ENCODE results near the gene RALA.
"Not testable (repeated sequence)": the region's sequence is repeated elsewhere in the genome, so short reads cannot be mapped to it uniquely, and the experiment has no call there.

The RALA gene

DNA sequence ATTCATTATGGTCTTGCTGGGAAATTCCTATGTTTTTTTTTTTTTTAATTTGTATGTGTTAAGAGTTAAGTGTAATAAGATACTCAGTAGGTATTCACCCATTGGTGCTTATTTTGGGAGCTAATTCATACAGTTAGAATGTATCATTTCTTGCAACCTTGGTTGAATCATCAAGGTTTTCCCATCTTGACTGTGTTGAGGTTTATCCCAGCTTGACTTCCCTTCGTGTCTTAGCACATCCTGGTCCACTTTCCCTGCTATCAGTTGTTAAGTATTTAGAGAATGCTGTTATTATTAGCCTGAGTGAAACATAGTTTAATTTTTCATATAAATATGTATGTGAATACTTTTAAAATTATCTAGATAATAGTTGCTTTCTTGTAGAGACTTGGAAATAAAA lies 20.8 kb downstream of the RALA start:
- FAIRE-seq: no peak

DNA sequence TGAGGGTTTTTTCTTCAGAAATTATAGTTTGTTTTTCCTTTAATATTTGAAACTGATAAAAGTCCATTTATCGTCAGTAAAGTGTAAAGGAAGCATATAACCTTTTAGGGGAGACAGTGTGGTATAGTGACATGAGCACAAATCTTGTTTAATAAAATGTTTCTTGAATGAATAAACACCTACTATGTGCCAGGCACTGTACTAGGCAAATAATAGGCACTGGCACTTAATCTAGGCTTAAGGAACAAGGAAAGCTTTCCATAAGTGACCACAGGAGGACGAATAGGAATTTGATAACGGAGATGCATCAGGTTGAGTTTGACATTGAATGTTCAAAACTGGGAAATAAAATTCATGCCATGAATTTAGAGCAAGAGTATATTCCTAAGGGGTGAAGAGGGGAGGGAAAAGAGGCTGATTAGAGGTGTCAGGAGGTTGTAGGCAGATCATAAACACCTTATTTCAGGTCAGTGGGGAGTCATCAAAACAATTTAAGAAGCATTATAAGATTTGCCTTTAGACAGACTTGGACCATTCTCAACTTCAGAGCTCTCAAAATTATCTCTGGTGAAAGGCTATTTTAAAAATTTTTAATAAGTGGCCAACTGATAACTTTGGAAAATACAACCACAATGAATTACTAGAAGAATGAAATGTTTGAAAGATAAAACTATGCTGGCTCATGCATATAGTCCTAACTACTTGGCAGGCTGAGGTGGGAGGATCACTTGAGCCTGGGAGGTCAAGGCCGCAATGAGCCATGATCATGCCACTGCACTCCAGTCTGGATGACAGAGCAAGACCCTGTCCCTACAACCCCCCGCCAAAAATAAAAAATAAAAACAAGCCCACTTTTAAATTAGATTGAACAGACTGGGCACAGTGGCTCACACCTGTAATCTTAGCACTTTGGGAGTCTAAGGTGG lies 22.4 kb downstream of the RALA start:
- no peak for FAIRE-seq
- DNase-seq (ENCODE audit: insufficient read length, low spot score): no peak

More for the DNA sequence above, 20.8 kb downstream of the RALA start:
- no peak for DNase-seq (ENCODE audit: insufficient read length, low spot score)

DNA sequence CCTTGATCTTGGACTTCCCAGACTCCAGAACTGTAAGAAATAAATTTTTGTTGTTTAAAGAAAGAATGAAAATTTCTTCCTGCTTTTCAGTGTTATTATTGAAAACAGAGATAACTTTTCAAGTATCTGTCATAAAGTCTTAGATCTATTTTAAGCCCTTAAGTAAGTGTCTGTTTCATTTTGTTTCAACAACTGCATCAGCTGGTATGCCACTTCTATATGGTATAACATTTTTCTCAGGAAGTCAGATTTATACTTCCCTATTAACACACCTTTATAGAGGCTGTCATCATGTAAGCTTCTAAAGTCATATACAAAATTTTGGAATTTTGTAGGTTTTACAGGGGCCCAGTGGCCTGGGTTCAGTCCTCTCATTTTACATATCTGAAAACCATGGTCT lies 24.4 kb downstream of the RALA start:
- no peak for FAIRE-seq
- DNase-seq (ENCODE audit: insufficient read length, low spot score): no peak

DNA sequence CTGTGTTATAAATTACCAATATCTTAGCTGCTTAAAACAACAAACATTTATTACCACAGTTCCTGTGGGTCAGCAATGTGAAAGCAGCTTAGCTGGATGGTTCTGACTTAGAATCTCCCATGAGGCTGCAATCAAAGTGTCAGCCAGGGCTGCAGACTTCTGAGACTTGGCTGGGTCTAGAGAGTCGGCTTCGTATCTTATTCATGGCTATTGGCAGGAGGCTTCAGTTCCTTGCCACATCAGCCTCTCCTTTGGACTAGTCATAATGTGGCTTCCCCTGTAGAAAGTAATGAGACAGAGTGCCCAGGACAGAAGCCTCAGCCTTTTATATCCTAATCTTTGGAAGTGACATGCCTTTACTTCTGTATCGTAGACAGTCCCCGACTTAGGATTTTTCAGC lies 27.3 kb downstream of the RALA start:
- DNase-seq (ENCODE audit: insufficient read length, low spot score) (no peak), FAIRE-seq (no peak)

DNA sequence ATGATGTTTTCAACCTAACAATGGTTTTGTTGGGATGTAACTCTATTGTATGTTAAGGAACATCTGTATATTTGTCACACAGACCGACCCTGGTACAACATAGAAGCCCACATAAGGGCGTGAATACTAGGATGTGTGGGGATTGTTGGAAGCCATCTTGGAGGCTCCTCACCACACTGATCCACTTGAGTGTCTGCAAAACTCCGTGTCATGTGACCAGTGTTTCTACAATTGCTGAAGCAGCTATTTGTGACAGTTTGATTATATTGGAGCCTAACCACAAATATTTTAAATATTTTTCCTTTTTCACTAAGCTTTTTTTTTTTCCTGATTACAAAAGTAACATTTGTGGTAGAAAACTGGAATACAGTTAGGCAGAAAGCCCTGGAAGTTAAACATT lies 27.9 kb downstream of the RALA start:
- FAIRE-seq (no peak), DNase-seq (ENCODE audit: insufficient read length, low spot score) (peak; percentile 14)

DNA sequence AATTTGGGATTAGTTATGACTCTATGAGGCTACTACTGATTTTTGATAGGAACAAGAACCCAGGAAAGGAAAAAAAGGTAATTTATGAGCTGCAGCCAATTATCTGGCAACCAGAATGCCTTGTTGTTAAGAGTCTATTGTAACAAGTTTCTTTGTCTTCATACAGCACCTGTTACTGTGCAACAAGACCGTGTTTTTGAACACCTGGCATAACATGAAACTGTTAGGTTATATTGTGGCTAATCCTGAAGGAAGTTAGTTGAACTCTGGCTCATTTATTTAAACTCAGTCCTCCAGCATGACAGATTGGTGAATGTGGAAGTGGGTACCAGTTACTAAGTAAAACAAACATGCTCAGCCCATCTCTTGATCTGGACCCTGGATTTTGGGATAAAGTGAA lies 33.0 kb downstream of the RALA start:
- FAIRE-seq: no peak

DNA sequence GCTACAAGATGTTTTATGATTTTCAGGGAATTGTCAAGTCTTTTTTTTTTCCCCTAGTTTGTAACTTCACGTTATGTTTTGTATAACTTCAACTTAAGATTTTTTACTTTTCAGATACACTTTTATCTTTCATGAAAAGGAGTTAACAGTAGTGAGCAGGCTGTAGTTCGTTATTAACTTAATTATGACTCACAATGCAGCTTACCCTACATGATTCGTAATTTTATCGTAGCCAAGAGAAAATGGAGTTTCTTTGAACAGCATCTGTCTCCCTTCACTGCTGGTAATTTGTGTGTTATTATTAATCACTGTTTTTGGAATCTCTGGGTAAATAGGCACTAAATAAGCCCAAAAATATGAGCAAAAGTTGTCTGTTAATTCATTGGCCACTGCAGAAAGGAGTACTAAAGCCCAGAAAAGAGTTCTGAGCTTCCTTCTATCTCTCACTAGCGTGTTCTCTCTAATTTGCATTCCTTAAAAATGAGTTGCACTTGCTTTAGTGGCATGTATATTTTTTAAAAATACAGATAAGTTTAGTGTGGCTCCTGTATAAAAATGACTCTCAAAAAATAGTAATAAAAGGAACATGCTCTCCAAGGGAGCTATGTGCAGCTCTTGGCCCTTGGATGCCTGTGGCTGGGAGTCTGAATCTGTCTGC lies 36.1 kb downstream of the RALA start:
- FAIRE-seq (no peak), DNase-seq (ENCODE audit: insufficient read length, low spot score) (no peak)

More for the DNA sequence above, 33.0 kb downstream of the RALA start:
- DNase-seq (ENCODE audit: insufficient read length, low spot score): no peak

DNA sequence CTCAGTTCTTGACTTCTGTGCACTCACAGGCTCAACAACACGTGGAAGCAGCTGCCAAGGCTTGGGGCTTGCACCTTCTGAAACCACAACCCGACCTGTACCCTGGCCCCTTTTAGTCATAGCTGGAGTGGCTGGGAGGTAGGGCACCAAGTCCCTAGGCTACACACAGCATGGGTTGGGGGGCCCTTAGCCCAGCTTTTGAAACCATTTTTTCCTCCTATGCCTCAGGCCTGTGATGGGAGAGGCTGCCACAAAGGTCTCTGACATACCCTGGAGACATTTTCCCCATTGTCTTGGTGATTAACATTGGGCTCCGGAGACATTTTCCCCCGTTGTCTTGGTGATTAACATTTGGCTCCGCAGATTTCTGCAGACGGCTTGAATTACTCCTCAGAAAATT lies 38.6 kb downstream of the RALA start:
- no peak for FAIRE-seq
- DNase-seq (ENCODE audit: insufficient read length, low spot score): no peak

DNA sequence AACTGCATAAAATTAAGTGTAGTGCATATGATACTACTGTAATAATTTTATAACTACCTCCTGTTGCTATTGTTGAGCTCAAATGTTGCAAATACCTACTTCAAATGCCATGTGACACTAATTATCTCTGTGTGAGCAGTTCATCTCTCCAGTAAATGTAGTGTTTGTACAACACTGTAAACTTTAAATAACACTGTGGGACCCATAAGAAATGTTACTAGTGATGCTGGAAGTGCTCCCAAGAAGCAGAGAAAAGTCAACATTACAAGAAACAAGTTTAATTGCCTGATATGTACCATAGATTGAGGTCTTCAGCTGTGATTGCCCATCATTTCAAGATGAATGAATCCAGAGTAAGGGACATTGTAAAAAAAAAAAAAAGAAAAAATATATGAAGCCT lies 39.9 kb downstream of the RALA start:
- FAIRE-seq (no peak), DNase-seq (ENCODE audit: insufficient read length, low spot score) (no peak)

DNA sequence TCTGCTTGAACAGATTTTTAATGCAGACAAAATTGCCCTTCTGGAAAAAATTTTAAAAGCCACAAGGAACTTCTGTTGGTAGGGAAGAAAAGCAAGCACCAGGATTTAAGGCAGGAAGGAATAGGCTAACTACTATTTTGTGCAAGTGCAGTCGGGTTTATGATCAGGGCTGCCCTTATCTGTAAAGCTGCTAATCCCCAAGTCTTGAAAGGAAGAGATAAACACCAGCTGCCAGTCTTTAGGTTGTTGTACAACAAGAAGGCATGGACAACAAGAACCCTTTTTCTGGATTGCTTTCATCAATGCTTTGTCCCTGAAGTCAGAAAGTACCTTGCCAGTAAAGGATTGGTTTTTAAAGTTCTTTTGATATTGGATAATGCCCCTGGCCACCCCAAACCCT lies 40.7 kb downstream of the RALA start:
- FAIRE-seq: no peak
- no peak for DNase-seq (ENCODE audit: insufficient read length, low spot score)

DNA sequence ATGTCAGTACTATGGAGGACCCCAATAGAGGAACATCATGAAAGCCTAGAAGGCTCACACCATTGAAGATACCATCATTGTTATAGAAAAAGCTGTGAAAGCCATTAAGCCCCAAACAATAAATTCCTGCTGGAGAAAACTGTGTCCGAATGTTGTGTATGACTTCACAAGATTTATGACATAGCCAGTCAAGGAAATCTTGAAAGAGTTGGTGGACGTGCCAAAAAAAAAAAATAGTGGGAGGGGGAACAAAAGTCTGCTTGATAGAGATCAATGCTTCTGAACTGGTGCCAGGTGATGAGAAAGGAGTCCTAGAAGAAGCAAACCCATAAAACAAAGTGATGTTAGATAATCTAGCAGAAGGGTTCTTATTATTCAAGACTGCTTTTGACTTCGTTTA lies 41.2 kb downstream of the RALA start:
- FAIRE-seq (no peak), DNase-seq (ENCODE audit: insufficient read length, low spot score) (no peak)

DNA sequence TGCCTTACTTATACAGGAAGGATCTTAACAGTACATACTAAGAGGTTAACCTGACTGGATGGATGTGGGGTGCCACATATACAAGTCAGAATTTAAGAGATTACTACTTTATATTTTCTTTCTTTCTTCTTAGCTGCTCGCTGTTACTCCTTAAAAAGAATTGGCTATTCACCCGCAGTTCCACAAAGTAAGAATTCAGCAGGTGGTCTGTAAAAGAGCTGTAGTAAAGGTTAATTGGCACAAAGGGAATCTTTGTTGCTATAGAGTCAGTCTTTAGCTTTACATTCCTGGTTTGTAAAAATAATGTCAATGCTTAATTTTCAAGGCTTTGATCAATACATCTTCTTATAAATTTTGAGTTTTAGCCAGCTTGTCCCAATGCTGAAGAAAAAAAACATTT lies 43.2 kb downstream of the RALA start:
- no peak for FAIRE-seq
- DNase-seq (ENCODE audit: insufficient read length, low spot score): no peak

DNA sequence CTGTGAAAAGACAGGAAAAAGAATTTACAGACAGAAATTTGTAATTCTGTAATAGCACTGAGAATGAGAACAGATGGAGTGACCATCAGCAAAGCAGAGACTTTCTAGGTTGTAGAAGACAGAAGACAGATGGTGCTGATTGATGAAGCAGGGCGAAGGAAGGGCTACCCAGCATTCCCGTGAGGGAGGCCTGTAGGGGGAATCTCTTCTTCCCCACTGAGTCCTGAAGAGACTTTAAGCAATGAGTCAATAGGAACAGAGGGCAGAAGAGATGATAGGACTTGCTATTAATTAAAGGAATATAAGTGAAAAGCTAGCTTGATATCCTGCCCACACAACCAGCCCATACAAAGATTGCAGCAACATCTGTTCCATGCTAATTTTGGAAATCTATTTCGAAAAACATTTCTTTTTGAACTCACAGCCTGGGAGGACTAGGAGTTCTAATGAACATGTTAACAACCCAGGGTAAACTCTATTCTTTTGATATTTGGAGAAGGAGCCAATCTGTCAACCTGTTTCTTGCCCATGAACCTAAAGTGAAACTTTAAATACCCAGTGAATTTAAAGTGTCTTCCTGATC lies 44.1 kb downstream of the RALA start:
- DNase-seq (ENCODE audit: insufficient read length, low spot score) (no peak), FAIRE-seq (no peak)

DNA sequence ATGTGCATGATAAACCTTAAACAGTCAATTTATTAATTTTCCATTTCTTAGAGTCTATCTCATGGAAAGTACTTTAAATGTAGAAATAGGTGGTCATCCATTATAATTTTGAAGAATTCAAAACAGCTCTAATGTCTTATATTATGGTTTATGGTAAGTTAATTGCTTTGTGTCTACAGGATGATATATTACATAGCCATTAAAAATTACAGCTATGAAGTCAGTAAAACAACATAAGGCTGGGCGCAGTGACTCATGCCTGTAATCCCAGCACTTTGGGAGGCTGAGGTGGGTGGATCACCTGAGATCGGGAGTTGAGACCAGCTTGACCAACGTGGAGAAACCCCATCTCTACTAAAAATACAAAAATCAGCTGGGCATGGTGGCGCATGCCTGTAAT lies 44.9 kb downstream of the RALA start:
- not testable (repeated sequence) for DNase-seq (ENCODE audit: insufficient read length, low spot score); FAIRE-seq

DNA sequence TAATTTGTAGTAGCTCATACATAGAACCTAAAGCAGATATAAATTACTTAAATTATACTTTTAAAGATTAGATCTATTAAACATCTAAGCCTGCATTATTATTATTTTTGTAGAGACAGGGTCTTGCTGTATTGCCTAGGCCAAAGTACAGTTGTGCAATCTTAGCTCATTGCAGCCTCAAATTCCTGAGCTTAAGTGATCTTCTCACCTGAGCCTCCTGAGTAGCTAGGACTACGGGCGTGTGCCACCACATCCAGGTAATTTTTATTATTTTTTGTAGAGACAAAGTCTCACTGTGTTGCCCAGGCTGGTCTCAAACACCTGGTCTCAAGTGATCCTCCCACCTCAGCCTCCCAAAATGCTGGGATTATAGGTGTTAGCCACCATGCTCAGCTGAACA lies 46.7 kb downstream of the RALA start:
- FAIRE-seq (no peak), DNase-seq (ENCODE audit: insufficient read length, low spot score) (no peak)

DNA sequence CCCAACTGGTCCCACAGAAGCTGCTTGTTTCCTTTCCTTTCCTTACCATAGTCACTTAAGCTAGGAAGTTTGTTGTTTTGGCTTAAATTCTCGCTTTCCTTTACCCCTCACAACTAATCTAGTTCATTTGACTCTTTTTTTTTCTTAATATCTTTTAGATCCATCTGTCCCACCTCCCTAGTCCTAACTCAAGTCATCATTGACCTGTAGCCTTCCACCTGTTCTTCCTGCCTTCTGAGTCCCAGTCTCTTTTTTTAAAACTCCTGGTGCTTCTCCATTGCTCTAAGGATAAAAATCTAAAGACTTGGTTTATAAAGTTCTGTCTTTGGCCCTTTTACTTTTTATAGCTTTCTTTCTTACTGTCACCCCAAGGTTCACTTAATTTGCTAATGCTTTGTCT lies 47.6 kb downstream of the RALA start:
- DNase-seq (ENCODE audit: insufficient read length, low spot score) (no peak), FAIRE-seq (no peak)

DNA sequence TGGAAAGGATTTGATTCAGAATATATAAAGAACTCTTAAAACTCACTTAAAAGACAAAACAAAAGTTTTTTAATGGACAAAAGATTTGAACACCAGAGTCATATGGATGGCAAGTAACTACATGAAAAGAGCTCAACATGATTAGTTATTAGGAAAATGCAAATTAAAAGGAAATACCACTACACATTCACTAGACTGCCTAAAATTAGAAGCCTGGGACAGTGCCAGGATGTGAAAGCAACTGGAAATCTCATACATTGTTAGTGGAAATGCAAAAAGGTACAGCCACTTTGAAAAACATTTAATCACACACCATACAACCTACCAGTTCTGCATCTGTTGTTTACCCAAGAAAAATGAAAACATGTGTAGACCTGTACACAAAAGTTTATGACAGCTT lies 48.8 kb downstream of the RALA start:
- DNase-seq (ENCODE audit: insufficient read length, low spot score) (no peak), FAIRE-seq (no peak)

DNA sequence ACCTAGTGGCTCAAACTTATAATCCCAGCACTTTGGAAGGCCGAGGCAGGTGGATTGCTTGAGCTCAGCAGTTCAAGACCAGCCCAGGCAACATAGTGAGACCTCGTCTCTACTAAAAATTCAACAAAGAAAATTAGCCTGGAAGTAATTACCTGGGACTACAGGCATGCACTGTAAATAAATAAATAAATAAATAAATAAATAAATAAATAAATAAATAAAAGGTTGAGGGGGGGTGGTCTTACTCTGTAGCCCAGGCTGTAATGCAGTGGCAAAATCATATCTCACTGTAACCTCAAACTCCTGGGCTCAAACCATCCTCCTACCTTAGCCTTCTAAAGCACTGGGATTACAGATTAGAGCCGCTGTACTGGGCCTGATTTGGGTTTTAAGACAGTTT lies 50.5 kb downstream of the RALA start:
- no peak for FAIRE-seq
- DNase-seq (ENCODE audit: insufficient read length, low spot score): no peak

DNA sequence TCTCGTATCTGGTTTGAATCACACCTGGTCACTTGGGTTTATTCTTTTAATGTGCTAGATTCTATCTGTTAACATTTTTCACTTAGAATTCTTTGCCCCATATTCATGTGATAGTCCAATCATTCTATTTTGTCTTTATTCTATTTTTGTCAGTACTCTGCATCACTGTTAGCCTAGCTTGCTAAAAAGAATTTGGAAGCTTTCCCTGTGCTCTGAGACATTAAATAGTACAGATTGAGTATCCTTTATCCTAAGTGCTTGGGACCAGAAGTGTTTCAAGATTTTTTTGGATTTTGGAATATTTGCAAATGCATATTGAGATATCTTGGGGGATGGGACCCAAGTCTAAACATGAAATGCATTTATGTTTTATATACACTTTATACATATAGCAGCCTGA lies 51.0 kb downstream of the RALA start:
- FAIRE-seq: no peak

DNA sequence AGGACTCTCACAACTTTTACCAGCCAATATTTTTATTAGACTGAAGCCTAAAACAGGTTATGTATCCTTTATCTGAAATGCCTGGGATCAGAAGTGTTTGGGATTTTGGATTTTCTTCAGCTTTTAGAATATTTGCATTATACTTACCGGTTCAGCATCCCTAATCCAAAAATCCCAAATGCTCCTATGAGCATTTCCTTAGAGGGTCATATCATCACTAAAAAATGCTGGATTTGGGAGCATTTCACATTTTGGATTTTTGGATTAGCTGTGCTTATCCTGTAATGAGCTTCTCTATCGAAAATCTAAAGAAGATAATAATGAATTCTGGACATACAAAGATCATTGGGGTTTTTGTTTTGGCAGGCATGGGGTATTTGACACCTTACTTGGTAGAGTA lies 53.0 kb downstream of the RALA start:
- DNase-seq (ENCODE audit: insufficient read length, low spot score) (no peak), FAIRE-seq (no peak)

More for the DNA sequence above, 51.0 kb downstream of the RALA start:
- DNase-seq (ENCODE audit: insufficient read length, low spot score): no peak

DNA sequence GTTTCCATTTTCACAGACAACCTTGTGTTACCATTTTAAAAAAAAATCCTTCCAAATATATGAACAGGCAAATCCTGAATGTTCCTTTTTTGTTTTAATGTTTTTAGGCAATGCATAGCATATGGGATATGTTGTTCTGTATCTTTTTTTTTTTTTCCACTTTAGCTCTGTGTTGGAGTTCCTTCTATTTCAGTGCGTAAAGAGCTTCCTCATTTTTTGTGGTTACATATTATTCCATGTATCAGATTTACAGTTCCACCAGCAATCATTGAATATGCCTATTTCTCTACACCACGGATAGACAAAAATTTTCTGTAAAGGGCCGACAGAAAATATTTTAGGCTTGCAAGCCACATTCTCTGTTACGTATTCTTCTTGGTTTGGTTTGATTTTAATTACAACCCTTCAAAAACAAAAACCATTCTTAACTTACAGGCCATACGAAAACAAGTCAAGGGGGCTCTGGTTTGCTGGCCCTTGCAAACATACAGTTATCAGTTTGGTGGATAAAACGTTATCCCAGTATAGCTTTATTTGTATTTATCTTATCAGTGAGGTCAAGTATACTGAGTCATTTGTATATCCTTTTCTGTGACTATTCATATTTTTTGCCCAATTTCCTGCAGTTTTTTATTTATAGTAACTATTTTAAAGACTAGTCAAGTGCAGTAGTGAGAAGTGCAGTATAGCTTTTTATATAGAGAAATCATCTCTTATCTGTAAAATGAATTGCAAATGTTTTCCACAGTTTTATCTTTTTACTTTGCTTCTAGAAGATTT lies 55.7 kb downstream of the RALA start:
- FAIRE-seq: no peak
- DNase-seq (ENCODE audit: insufficient read length, low spot score): no peak
